Hepatocyte (in vitro differentiated cells): Measurements from ENCODE around the gene PSMB7. TPM values are rescaled to one million over a fixed set of nuclear protein-coding genes. Genes with fewer than 3 reads are reported as not detected.

Experiments
- DNase-seq: peaks from one replicate; pipeline ENCODE4 v3.0.0-alpha.2; 2016; ENCODE audit warnings: low spot score
- H2AFZ ChIP-seq: fragments of 200-600 bp; sonication (generic); 2 replicates; pipeline ENCODE4 v1.6.0; 2016; ENCODE audit warnings: antibody characterized with exemption, mild to moderate bottlenecking
- H3K27ac ChIP-seq: fragments of 200-600 bp; sonication (generic); 2 replicates; pipeline ENCODE4 v1.5.1; 2016; ENCODE audit warnings: mild to moderate bottlenecking
- H3K27me3 ChIP-seq: fragments of 200-600 bp; sonication (generic); 2 replicates; pipeline ENCODE4 v1.6.1; 2016
- H3K36me3 ChIP-seq: fragments of 200-600 bp; sonication (generic); replicated peaks from 2 replicates; pipeline ENCODE4 v1.5.1; 2016; ENCODE audit warnings: low read depth; ENCODE audit not compliant: insufficient read depth
- H3K4me1 ChIP-seq: fragments of 200-600 bp; sonication (generic); 2 replicates; pipeline ENCODE4 v1.5.1; 2016; ENCODE audit warnings: mild to moderate bottlenecking, moderate library complexity; ENCODE audit not compliant: insufficient read depth
- H3K4me2 ChIP-seq: fragments of 200-600 bp; sonication (generic); 2 replicates; pipeline ENCODE4 v1.6.0; 2016
- H3K4me3 ChIP-seq: fragments of 200-600 bp; sonication (generic); 2 replicates; pipeline ENCODE4 v1.5.1; 2016; ENCODE audit warnings: mild to moderate bottlenecking
- H3K79me2 ChIP-seq: fragments of 200-600 bp; sonication (generic); 2 replicates; pipeline ENCODE4 v1.6.0; 2017; ENCODE audit warnings: mild to moderate bottlenecking
- H3K9me2 ChIP-seq: fragments of 200-600 bp; sonication (generic); replicated peaks from 2 replicates; pipeline ENCODE4 v1.6.0; 2017; ENCODE audit warnings: mild to moderate bottlenecking; ENCODE audit not compliant: insufficient read depth
- H3K9me3 ChIP-seq: fragments of 200-600 bp; sonication (generic); 2 replicates; pipeline ENCODE4 v1.5.1; 2016; ENCODE audit warnings: low read depth, mild to moderate bottlenecking
- H4K20me1 ChIP-seq: fragments of 200-600 bp; sonication (generic); 2 replicates; pipeline ENCODE4 v1.6.0; 2016; ENCODE audit warnings: mild to moderate bottlenecking; ENCODE audit not compliant: insufficient read depth, poor library complexity, severe bottlenecking
- EZH2 ChIP-seq: fragments of 200-600 bp; sonication (generic); IDR thresholded peaks from 2 replicates; pipeline ENCODE4 v1.6.1; 2016; ENCODE audit warnings: antibody characterized with exemption, mild to moderate bottlenecking, borderline replicate concordance
- EZH2phosphoT487 ChIP-seq: fragments of 200-600 bp; sonication (generic); IDR thresholded peaks from one replicate; pipeline ENCODE4 v1.6.1; 2018; ENCODE audit warnings: antibody characterized with exemption, mild to moderate bottlenecking, low read depth, moderate library complexity; ENCODE audit not compliant: unreplicated experiment, severe bottlenecking
- WGBS: methylation state at CpG from one replicate; pipeline ENCODE4 v1.1.6; 2016; ENCODE audit warnings: low lambda C conversion rate; ENCODE audit errors: missing lambda C conversion rate; 5-methylcytosine and 5-hydroxymethylcytosine counted together
- polyA plus RNA-seq: library from polyadenylated mRNA; unstranded; fragments of >200 nt; fragmentation: Nextera tagmentation; extraction: Ambion mirVana; gene quantifications from 2 replicates; pipeline ENCODE4 v1.2.1, GENCODE V29; 2016
- total RNA-seq: library from RNA; depleted of rRNA; stranded (reverse); fragments of >200 nt; gene quantifications from 2 replicates; pipeline ENCODE4 v1.2.3, GENCODE V29; 2014
- TF ChIP-seq, protein P1 (sequence below): fragments of 200-600 bp; sonication (generic); IDR thresholded peaks from 2 replicates; pipeline ENCODE4 v1.5.1; 2016; ENCODE audit warnings: antibody characterized with exemption, mild to moderate bottlenecking; ENCODE audit not compliant: poor library complexity

PSMB7 gene
- total and polyA plus RNA-seq, 2 experiments from 2014 or later: 189 to 197 TPM

GRCh38 chr9:124457887-124458431, 42.7 kb upstream of the PSMB7 start:
- no peaks in the 10 kb centered on the region for H3K4me1 ChIP-seq
- TF ChIP-seq EZH2 (no peak), EZH2phosphoT487 (no peak)
- TF ChIP-seq, protein P1, sequence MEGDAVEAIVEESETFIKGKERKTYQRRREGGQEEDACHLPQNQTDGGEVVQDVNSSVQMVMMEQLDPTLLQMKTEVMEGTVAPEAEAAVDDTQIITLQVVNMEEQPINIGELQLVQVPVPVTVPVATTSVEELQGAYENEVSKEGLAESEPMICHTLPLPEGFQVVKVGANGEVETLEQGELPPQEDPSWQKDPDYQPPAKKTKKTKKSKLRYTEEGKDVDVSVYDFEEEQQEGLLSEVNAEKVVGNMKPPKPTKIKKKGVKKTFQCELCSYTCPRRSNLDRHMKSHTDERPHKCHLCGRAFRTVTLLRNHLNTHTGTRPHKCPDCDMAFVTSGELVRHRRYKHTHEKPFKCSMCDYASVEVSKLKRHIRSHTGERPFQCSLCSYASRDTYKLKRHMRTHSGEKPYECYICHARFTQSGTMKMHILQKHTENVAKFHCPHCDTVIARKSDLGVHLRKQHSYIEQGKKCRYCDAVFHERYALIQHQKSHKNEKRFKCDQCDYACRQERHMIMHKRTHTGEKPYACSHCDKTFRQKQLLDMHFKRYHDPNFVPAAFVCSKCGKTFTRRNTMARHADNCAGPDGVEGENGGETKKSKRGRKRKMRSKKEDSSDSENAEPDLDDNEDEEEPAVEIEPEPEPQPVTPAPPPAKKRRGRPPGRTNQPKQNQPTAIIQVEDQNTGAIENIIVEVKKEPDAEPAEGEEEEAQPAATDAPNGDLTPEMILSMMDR: no peak
- no peaks in the 10 kb centered on the region for H4K20me1 ChIP-seq
- no peak overlapping the region for H3K4me3 ChIP-seq
- no peak overlapping the region for H3K27ac ChIP-seq
- peaks cover 7% of the 10 kb centered on the region for H3K27me3 ChIP-seq
- H3K4me2 ChIP-seq: no peak overlapping the region
- no peak overlapping the region for H2AFZ ChIP-seq
- WGBS: 87% methylated on average over 7 of the region's 8 CpGs
- no peak for DNase-seq
- H3K36me3 ChIP-seq: no peaks in the 10 kb centered on the region
- H3K79me2 ChIP-seq: no peaks in the 10 kb centered on the region
- no peaks in the 10 kb centered on the region for H3K9me2 ChIP-seq
- no peaks in the 10 kb centered on the region for H3K9me3 ChIP-seq

- Histone ChIP-seq H3K36me3 (no peaks in the 10 kb centered on the region), H2AFZ (no peak overlapping the region), H4K20me1 (no peaks in the 10 kb centered on the region), H3K9me2 (no peaks in the 10 kb centered on the region), H3K79me2 (no peaks in the 10 kb centered on the region), H3K4me2 (no peak overlapping the region), H3K27me3 (peaks cover 9% of the 10 kb centered on the region), H3K9me3 (no peaks in the 10 kb centered on the region), H3K27ac (no peak overlapping the region), H3K4me1 (no peaks in the 10 kb centered on the region), H3K4me3 (no peak overlapping the region)
- no peak for DNase-seq
- 86% methylated on average over 18 of the region's 18 CpGs for WGBS
- TF ChIP-seq EZH2phosphoT487 (no peak), EZH2 (no peak)
- TF ChIP-seq, protein P1: no peak
These were observed 42.0 kb upstream of the PSMB7 start for GRCh38 chr9:124457079-124457886.

DNA sequence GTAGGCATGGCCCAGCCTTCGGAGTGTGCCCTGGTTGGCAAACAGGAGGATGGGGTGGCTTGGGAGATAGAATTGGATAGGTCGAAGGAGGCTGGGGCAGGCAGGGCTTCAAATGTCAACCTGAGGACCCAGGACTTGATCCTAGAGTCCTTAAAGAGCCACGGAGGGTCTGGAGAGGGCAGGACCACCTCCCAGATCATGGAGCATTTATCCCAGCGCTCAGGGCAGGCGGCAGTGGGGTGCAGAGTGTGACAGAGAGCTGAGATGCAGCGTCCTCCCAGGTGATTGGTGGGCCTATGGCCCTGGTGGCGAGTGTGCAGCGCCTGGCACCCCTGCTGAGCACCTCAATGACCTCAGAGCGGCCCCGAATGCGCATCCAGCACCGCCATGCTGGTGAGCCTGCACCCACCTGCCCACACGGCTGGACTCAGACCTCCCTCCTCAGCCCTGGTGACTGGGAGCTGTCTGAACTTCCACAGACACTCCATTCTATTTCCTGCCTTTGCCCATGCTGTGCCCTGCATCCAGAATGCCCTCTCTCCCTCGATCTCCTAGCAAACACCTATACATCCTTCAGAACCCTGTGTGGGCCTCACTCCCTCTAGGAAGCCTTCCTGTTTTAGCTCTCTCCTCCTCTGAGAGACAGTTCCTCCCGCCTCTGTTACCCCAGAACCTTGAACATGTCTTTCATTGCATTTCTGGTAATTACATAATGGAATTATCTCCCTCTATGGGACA, 41.3 kb upstream of the PSMB7 start:
- Histone ChIP-seq H3K79me2 (no peaks in the 10 kb centered on the region), H3K4me2 (no peak overlapping the region), H4K20me1 (no peaks in the 10 kb centered on the region), H3K27me3 (peaks cover 15% of the 10 kb centered on the region), H3K9me2 (no peaks in the 10 kb centered on the region), H3K36me3 (no peaks in the 10 kb centered on the region), H2AFZ (no peak overlapping the region), H3K9me3 (no peaks in the 10 kb centered on the region), H3K4me1 (no peaks in the 10 kb centered on the region), H3K4me3 (no peak overlapping the region), H3K27ac (no peak overlapping the region)
- DNase-seq: no peak
- TF ChIP-seq EZH2: no peak
- TF ChIP-seq EZH2phosphoT487: no peak
- TF ChIP-seq, protein P1: no peak
- 72% methylated on average over 15 of the region's 15 CpGs for WGBS
